Stimulated activated CD8-positive, alpha-beta memory T cell treated with anti-CD3 and anti-CD28 coated beads, Interleukin-12 subunit alpha, Interleukin-12 subunit beta, amount 100 ng/mL, for 4 hours (primary cell): ENCODE results near the gene CDCA4.

Experiments
- DNase-seq: peaks from one replicate; pipeline ENCODE4 v3.0.0-alpha.2; 2020; ENCODE audit warnings: low read depth

CDCA4 gene

DNA sequence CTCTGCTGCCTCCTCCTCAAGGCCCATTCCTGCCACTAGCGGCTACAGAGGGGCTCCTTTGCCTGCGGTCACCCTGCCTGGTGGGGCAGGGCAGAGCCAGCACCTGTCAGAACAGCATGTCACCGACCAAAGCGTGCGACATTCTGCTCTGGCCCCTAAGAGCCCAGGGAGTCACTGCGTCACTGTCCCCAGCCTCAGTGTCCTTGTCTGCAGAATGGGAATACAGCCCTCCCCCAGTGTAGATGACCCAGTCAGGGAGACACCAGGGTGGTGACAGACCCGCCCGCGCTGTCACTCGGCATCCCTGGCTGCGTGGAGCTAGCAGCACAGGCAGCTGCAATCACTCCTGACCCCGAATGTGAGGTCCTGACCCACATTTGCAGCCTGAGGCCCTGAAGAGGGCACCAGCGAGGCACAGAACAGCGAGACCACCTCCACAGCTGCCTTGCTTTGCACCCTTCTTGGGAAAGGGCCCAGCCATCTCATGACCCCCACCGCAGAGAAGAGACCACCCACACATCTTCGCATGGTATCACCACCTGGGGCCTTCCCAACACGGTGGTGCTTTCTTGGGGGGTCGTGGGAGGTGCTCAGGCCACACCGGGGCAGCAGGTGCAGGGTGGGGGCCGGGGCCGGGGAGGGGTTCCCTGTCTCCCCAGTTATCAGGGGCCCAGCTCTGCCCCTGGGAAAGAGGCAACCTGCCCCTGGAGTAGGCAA is 45.2 kb downstream of the CDCA4 start:
- DNase-seq, result no peak

DNA sequence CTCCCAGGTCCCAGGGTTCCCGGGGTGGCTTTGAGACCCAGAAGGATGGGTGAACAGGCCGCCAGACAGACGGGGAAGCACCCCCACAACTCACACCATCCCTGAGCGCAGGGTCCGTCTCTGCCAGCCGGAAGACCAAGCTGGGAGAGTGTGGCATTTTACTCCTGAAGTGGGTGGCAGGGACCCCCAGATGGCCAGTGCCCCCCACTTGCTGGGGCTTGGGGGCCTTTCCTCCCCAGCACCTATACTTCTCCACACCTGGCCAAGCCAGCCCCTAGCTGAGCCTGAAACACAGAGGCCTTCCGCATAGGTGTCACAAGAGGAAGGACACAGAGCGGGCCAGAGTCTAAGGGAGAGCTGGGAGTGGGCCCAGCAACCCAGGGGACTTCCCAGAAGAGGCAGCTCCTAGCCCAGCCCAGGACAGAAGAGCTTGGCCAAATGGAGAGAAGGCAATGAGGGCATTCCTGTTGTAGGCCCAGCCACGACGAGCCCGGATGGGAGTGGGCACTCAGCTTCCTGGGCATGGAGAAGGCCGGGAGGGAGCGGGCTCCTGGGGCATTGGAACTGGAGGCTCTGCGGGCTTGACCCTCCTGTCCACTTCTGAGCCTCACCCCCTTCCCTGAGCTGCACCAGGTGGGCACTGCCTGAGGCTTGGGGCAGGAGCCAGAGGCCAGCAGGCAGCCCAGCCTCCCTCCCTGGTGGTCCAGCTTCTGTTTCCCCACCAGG is 46.1 kb downstream of the CDCA4 start:
- DNase-seq, result no peak

DNA sequence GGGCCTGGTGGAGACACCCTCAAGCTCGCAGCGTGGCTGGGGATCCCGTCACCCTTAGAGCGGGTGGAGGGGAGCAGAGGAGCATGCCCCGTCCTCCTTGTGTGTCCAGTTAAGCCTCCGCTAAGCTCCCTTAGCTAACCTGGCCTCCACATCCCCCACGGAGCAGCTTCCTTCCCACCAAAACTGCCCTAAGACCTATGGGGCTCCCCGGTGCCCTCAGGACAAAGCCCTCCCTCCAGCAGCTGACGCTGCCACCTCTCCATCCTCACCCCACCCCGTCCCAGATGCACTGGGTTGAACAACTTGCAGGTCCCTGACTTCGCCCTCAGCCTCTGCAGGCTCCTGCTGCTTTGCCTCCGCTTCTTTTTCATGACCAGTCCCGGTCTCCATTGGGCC is 46.7 kb downstream of the CDCA4 start:
- no peak for DNase-seq

DNA sequence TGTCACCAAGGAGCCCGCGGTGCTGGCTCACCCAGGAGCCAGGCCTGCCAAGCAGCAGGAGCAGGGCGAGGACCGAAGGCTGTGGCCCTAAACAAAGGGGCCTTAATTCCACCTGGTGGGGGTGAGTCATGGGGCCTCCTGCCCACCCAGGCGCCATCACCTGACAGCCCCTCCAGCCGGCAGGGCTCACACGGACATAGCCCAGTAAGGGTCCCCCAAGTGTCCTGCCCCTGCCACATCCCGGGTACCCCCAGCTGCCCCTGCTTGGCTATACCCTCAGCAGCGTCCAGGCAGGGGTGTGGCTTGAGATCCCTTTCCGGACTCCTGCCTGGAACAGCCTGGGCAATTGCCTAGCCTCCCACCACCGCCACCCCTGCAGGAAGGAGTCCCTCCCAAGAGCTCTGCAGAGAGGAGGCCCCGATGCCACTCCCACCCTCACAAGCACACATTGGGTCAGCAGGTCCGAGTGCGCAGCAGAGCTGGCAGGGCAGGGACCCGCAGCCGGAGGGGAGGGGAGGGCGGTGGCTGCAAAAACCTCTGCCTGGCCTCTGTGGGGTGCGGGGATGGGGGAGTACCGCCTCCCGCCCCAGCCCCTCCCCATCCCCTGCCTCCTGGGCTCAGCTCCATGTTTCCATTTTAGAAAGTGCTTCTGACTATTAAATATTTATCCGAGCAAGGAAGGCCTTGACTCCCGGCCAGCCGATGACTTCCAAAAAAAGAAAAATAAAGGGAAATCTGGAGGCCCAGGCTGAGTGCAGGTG is 47.3 kb downstream of the CDCA4 start:
- DNase-seq, result no peak

DNA sequence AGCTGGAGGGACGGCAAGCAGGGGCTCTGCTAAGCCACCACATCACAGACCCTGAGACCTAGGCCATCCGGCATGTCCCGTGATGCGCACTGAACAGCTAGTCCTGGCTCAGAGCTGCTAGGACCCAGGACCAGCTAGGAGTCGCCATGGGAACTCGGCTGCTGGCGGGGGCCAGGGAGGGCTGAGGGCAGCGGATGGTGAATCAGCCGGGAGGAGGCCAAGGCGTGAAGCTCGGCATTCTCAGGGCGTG is 47.8 kb downstream of the CDCA4 start:
- DNase-seq, result no peak

DNA sequence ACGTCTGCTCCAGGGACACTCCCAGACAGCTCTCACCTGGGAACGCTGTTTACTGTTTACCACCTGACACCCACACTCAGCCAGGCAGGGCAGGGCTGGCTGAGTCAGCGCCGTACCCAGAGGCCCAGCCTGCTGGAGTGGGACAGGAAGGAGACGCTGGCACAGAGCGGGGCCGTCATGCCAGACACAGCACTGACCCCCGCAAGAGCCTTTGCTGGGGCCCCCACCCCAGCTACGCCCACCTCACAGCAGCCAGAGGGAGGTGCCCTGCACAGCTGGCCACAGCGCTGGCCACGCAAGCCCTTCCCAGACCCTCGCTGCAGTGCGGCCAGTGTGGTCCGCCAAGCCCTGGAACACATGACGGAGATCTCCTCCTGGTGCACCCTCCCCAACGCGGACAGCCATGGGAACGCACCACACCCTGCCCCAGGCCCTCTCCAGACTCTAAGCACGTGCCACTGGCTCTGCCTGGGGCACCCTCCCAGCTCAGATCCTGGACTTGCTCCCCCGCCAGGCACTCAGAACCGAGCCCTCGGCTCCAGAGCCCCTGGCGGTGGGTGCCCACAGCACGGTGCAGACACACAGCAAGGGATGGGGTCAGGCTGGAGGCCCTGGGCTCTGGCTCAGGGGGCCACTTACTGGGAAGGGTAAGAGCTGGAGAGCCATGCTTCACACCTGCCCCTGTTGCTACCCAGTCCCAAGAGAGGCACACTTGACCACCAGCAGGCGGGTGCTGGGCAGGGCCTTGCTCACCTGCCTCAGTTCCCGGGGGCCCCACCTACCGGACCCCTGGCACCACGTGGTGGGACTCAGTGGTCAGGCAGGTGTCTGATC is 48.4 kb downstream of the CDCA4 start:
- no peak for DNase-seq

DNA sequence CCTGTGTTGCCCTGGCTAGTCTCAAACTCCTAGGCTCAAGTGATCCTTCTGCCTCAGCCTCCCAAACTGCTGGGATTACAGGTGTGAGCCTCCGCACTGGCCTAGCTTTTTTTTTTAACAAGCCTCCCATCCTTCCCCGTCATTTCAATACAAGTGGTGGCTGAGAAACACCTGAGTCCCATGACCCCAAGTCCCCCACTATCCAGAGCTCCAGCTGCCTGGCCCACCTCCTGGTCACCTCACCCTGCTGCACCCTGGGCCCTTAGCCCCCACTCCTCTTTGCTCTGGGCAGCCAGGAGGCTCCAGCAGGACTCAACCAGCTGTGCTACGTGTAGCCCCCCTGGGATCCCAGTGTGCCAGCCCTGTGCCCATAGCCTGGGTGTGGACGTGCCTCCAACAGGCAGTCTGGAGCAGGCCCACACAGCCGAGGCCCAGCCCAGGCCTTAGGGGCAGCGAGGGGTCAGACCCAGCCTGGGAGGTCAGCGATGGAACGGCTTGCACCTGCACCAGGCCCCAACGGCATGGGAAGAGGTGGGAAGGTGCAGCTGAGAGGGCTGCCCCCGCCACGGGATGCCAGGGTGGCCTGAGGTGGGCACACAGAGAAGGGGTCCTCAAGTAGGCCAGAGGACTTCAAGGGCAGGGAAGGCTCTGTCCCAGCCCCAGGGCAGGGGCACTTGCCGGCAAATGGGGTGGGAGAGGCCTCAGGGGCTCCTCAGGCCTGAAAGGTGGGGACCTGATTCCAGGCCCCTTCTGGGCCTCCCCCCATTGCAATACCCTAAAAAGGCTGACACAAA is 49.2 kb downstream of the CDCA4 start:
- no peak for DNase-seq

DNA sequence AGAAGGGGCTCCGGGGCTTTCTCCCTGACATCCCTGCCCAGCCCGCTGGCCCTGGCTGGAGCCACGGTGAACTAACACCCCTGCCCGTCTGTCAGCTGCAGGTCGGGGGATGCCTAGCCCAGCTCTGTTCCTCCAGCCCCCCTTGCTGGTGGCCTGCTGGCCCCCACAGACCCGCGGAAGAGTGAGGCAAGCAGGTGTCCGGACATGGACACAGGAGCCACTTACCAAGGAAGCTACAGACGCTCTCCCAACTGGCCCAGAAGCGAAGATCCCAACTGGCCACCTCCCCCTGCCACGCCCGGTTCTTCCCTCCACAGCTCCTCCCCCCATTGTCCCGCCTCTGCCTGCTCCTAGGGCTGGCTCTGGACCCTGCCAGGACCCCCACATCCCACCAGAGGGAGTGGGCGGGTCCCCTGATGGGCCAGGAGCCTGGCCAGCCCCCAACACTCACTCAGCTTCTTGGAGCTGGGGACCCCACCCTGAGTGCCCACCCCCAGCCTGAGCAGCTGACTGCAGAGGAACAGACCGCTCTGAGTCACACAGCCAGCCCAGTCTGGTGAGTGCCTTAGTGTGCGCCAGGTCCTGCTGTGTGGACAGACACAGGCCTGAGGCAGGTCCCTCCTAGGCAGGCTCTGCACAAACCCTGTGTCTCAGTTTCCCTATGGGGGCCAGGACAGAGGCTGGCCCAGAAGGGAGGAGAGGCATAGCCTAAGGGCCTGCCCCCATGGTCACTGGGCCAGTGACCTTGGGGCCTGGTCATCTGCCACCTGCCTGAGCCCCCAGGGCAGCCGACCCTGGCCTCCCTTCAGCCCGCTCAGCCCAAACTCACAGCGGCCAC is 50.4 kb downstream of the CDCA4 start:
- DNase-seq, result no peak

DNA sequence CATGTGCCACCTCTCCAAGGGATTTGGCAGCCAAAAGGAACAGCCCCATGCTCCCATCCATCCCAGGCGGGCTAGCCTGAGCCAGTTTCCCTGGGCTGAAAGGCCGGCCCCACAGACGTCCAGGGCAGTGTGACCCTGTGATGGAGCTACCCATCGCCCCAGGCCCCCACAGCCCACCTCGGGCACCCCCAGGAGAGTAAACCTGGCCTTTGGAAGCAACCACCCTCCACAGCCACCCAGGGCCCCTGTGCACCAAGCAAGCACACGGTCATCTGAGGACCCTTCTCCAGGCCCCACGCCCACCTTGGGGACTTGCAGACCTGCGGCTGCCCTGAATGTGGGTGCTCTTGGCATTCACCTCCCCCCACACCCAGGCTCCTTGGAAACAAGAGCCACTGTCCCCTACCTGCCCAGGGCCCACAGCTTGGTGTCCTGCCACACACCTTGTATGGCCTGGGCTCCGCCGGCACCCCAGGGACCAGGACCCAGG is 51.1 kb downstream of the CDCA4 start:
- no peak for DNase-seq

DNA sequence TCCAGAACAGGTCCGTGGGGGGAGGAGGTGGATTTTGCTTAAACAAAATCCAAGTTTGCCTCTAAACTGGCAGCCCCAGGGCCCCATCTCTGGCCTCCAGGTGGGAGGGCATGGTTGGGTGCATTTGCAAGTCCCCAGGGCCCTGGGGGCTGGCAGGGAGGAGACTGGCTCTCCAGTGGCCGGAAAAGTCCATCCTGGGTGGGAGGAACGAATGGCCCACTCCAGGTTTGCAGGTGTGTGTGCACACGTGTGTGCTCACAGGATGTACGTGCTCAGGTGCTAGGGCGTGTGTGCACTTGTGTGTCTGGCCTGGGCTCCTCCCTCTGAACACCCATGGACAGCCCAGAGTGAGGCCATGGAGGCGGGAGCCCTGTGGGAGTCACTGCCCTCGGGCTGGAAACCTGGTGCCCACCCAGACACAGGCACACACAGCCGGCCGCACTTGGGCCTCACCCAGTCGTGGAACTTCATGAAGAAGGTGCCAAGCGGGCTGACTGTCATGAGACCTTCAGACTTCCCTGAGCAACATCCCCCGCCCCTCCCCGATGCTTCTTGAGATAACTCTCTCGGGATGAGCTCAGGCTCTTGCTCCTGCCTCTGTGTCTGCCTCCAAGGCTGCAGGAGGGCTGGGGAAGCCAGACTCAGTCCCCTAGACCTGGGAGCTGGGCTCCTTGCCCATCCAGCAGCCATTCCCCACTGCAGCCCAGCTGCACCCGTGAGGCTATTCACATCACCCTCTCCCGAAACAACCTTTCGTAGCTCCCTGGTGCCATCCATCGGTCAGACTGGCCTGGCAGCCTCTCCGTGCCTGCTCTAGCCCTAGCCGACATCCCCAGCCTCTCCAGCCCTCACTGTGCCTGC is 52.1 kb downstream of the CDCA4 start:
- DNase-seq, result no peak

DNA sequence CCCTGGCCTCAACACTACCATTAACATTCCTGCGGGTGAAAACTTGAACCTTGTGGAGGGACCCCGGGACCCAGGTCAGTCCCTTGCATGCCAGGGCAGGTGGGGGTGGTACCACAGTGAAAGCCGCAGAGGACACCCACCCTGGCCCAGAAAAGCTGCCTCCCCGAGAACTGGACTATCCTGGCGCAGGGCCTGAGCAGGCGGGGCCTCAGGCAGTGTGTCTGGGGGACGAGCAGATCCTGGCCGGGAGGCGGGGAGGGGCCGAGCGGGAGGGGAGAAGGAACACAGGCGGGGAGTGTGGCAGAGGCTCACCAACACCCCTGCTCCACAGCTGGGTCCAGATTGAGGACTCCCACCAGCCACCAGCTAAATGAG is 52.7 kb downstream of the CDCA4 start:
- no peak for DNase-seq

DNA sequence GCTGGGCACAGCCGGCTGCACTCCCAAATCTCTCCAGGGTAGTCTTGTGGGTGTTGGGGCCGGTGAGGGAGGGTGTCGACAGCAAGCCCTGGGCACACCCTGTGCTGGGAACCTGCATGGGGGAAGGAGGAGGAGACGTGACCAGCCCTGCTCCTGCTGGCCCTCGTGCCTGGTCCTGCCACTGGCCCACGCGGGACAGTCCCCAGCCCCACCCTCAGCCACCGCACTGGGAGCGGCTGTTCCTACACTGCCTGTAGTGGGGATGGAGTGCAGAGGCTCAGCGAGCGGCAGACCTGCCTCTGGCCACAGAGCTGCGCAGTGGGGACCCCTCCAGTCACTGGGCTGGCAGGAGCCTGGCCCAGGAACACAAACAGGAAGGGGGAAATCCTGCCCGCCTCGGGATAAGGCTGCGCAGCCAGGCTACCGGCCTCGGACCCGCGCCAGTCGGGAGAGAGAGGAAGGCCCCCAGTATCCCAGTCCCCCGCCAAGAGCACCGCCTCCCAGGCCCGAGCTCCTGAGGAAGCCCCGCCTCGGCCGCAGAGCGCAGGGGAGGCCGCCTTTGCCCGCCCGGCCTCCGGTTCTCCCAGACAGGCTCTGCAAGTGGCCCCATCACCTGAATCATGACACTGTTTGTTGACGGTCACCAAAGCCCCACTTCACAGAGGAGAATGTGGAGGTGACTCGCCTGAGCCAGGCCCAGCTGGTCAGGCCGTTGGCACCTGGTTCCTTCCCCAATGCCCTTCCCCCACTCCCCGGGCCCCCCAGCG is 53.3 kb downstream of the CDCA4 start:
- no peak for DNase-seq

DNA sequence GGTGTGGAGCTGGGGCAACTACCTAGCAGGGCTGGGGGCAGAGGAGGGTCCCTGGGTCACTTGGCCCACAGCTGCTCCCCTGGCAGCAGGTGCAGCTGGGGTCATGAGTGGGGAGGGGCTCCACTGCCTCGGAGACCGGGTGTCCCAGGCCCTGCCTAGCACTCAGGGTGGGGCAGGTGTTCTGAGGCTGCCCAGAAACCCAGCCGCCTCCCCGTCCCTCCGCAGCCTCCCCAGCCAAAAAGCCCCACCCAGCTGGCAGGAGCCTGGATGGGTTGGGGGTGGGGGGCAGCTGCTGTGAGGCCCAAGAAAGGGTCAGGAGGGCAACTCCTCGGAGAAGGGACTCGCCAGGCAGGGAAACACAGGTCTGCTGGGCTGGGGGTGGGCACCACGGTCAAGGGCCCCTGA is 53.9 kb downstream of the CDCA4 start:
- DNase-seq, result no peak

DNA sequence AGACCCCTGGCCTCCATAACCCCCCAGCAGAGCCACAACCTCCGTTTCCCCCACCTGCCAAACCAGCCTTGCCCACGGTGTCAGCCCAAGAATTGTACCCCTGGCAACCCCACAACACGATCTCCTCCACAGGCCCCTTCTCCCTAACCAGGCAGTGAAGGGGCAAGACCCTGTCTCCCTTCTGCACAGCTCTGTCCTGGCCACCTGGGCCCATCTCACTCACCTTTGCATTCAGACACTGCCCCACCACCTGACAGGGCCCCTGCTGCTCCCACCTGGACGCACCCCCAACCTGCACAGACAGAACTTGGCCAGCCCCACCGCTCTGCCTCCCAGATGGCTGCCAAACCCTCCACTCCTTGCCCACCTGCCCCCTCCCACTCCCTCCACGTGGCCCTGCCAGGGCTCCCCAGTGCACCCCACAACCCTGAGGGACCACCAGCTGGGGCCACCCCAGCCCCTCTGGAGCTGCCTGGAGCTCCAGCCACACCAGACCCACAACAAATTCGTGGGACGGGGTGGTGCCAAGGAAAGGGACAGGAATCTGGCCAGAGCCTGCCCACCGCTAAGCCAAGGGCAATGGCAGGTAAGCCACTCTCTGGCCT is 54.5 kb downstream of the CDCA4 start:
- no peak for DNase-seq

DNA sequence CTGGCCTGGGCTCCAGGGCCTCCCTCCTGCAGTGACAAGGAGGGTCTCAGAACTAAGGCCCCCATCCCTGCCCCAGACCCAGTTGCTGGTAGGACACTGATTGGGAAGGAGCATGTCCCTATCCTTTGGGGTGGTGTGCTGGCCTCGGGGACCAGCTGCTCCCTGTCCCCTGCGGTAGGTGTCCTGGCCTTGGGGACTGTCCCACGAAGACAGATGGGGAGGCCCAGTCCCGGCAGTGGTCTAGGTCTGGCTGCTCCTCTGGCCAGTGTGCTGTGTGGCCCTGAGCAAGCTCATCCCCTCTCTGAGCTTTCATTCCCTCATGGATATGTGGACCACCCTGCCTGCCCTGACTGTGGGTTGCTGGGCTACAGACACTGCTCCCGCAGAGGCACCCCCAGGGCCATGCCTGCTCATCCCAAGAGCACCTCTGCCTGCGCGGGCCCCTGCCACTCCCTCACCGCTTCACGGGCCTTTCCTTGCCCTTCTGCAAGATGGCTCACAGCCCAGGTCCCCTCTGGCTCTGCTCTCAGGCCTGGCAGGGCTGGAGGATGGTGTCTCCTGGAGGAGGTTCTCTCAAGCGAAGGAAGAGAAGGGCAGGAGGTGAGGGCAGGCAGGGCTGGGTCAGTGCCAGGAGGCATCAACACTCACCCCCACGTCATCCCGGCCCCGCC is 55.2 kb downstream of the CDCA4 start:
- no peak for DNase-seq

DNA sequence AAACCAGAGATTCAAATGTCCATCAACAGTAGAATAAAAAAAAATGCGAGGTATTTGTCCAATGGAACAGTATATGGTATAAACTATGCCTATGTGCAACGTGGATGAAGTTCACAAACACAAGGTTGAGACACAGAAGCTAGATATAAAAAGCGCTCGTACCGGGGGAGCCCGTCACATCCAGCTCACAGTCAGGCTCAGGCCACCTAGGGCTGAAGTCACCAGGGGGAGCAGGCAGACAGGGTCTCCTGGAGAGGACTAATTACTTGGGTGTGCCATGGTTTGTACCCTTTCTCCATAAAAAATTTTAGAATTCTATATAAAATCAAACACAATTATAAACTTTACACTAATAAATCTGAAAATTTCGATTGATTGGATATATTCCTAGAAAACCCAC is 56.3 kb downstream of the CDCA4 start:
- DNase-seq, result no peak
